GM12801 (cell line): ENCODE measurements around the gene KLHDC8A.

Source experiments
- CTCF ChIP-seq: IDR thresholded peaks from one replicate; pipeline ENCODE4 v1.5.1; 2011; ENCODE audit warnings: control low read depth; ENCODE audit not compliant: insufficient read length; ENCODE audit errors: extremely low read depth

Gene KLHDC8A

GRCh38 chr1:205382561-205382960, 25.8 kb upstream of the KLHDC8A start:
- TF ChIP-seq CTCF: no peak

- TF ChIP-seq CTCF: no peak
Observed at GRCh38 chr1:205381305-205381704, 24.6 kb upstream of the KLHDC8A start.

GRCh38 chr1:205380882-205381281, 24.2 kb upstream of the KLHDC8A start:
- no peak for TF ChIP-seq CTCF

GRCh38 chr1:205379056-205379455, 22.3 kb upstream of the KLHDC8A start:
- no peak for TF ChIP-seq CTCF

GRCh38 chr1:205377355-205377754, 20.6 kb upstream of the KLHDC8A start:
- TF ChIP-seq CTCF: no peak

- TF ChIP-seq CTCF: no peak
Observed at GRCh38 chr1:205376739-205377138, 20.0 kb upstream of the KLHDC8A start.

- TF ChIP-seq CTCF: no peak
Observed at GRCh38 chr1:205375835-205376545, 19.3 kb upstream of the KLHDC8A start.
